ENCODE measurements around the gene PLA2G4B. TPM values are rescaled to one million over a fixed set of nuclear protein-coding genes. Genes with fewer than 3 reads are reported as not detected.

Gene PLA2G4B
- total and polyA plus RNA-seq, 2 donors = 1.9 to 45.4 TPM

DNA sequence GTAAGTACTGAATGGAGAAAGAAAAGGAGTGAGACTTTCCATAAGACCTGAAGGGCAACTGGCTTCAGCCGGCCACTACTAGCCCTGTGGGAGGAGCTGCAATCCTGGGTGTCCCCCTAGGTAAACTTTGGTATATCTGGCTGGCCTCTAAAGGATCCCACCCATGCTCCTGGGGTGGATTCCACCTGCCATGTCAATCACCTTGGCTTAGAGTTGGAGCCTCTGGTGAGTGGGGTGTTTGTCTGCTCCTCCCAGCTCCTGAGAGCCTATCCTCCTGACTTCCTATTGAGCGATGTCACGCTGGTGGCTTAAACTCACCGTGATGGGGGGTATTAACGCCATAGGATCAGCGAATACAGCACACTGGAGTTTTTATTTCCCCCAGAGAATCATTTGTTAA lies 52.6 kb downstream of the PLA2G4B start:
- no peaks in the 10 kb centered on the region for H3K36me3 ChIP-seq (ENCODE audit: control insufficient read depth in 2 of 2, insufficient read depth in 2 of 2, low read length in 1 of 2)
- H3K4me3 ChIP-seq (ENCODE audit: low read length in 2 of 2) = no peak overlapping the region
- H3K9me3 ChIP-seq (ENCODE audit: control insufficient read depth in 2 of 2, insufficient read depth in 1 of 2, low read length in 1 of 2) = no peaks in the 10 kb centered on the region
- H3K27me3 ChIP-seq (ENCODE audit: control insufficient read depth in 2 of 2, insufficient read depth in 1 of 2, low read length in 1 of 2) = no peaks in the 10 kb centered on the region
- H3K4me1 ChIP-seq (ENCODE audit: control insufficient read depth in 2 of 2, insufficient read depth in 2 of 2, low read length in 2 of 2) = peaks cover 0 to 30% of the 10 kb centered on the region in 2 donors
- DNase-seq (ENCODE audit: low read depth in 6 of 9, low spot score in 9 of 9) = no peak
- H3K27ac ChIP-seq (ENCODE audit: low read depth in 1 of 2, low read length in 1 of 2) = no peak overlapping the region
- 96% methylated on average over 6 of the region's 6 CpGs for WGBS

DNA sequence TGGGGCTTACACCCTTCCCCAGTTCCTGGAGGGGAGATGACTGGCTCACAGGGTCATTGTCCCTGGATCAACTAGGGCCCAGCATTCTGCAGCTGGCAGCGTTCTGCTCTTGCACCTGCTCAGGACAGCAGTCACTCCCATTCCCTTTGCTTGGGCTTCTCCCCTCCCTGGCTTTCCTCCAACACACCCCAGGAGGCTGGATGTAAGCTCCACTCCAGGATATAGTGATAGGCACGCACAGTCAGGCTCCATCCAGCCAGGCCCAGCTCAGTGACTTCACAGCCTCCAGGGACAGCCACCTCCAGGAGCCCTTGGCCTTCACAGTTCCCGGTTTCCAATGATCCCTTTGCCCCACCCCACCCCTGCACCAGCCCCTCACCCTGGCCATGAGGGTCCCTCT lies 53.3 kb downstream of the PLA2G4B start:
- WGBS = 95% methylated on average over 3 of the region's 3 CpGs
- Histone ChIP-seq H3K27me3 (ENCODE audit: control insufficient read depth in 2 of 2, insufficient read depth in 1 of 2, low read length in 1 of 2) (no peaks in the 10 kb centered on the region), H3K9me3 (ENCODE audit: control insufficient read depth in 2 of 2, insufficient read depth in 1 of 2, low read length in 1 of 2) (no peaks in the 10 kb centered on the region), H3K27ac (ENCODE audit: low read depth in 1 of 2, low read length in 1 of 2) (no peak overlapping the region), H3K36me3 (ENCODE audit: control insufficient read depth in 2 of 2, insufficient read depth in 2 of 2, low read length in 1 of 2) (no peaks in the 10 kb centered on the region), H3K4me3 (ENCODE audit: low read length in 2 of 2) (no peak overlapping the region), H3K4me1 (ENCODE audit: control insufficient read depth in 2 of 2, insufficient read depth in 2 of 2, low read length in 2 of 2) (peaks cover 0 to 30% of the 10 kb centered on the region in 2 donors)
- no peak for DNase-seq (ENCODE audit: low read depth in 6 of 9, low spot score in 9 of 9)

DNA sequence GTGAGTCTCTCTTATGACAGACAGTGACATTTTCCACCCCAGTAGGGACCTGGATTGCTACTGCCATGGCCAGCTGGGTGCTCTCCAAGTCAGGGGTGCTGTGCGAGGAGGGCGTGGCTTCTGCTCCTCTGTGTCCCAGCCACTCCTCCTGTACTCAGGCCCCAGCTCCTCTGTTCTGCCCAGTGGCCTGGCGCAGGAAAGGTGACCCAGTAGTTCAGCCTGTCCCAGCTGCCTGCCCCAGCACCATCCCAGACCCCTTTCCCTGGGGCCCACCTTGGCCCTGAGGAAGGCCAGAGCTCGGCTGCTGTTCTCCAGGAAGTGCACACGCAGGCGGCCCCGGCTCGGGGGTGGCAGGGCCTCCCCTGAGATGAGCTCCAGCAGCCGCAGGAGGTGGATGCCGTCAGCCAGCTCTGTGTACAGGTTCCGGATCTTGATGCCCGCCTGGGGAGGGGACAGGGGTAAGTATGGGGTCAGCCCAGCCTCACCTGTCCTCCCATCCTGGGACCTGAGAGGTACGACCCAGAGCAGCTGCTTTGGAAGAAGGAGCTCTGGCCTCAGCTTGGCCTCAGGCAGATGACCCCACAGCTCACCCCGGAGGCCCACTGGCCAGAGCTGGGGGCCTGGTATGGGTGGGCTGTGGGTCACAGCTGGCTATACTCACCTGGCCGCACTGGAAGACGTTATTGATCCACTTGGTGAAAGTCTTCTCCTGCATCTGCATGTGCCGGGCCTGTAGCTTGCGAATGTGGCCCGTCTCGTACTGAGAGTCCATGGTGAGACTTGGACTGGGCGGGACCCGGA lies 54.2 kb downstream of the PLA2G4B start:
- DNase-seq (ENCODE audit: low read depth in 6 of 9, low spot score in 9 of 9) = peak in 1 of 9 donors; percentile 45
- Histone ChIP-seq H3K4me3 (ENCODE audit: low read length in 2 of 2) (no peak overlapping the region), H3K27ac (ENCODE audit: low read depth in 1 of 2, low read length in 1 of 2) (no peak overlapping the region), H3K27me3 (ENCODE audit: control insufficient read depth in 2 of 2, insufficient read depth in 1 of 2, low read length in 1 of 2) (no peaks in the 10 kb centered on the region), H3K36me3 (ENCODE audit: control insufficient read depth in 2 of 2, insufficient read depth in 2 of 2, low read length in 1 of 2) (no peaks in the 10 kb centered on the region), H3K4me1 (ENCODE audit: control insufficient read depth in 2 of 2, insufficient read depth in 2 of 2, low read length in 2 of 2) (peaks cover 0 to 35% of the 10 kb centered on the region in 2 donors), H3K9me3 (ENCODE audit: control insufficient read depth in 2 of 2, insufficient read depth in 1 of 2, low read length in 1 of 2) (no peaks in the 10 kb centered on the region)
- WGBS = 87% methylated on average over 22 of the region's 22 CpGs

DNA sequence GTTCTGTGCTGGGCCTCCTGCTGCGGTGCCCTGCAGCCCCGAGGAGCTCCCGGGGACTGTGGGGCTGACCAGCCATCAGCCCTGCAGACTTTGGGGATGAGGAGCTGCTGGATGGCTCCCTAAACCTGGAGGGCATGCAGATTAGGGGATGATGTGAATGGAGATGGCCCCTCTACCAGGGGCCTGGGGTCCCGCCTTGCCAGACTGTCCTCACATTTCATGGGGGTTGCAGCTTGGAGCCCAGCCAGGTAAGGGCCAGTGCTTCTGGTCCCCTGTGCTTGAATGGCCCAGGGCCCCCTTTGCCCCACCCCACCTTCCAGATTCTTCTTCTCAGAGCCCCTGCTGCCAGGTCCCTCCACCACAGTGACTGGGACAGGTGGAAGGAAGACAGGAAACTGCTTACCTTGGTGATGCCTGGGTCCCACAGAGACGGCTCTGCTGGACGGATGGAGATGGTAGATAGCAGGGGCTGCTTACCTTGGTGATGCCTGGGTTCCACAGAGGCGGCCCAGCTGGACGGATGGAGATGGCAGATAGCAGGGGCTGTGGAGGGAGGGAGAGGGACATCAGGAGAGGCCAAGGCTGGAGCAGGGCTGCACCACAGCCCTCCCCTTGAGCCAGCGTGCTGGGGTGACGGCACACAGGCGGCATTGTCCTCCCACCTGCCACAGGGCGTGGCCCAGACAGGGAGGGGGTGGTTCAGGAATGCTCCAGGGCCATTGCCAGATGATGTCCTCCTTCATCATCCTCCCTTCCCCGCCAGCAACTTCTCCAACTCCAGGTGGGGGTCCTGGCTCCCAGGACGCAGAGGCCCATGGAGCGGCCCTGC lies 55.0 kb downstream of the PLA2G4B start, which contains the start of gene SPTBN5:
SPTBN5 (minus strand) TSS at position 632 of the 829 bp plus-strand sequence; CDS start at position 76, 556 bp downstream.
- H3K27ac ChIP-seq (ENCODE audit: low read depth in 1 of 2, low read length in 1 of 2) = peak within 1 kb of the TSS in 1 of 2 donors; percentile 36
- peaks cover 0 to 35% of the 10 kb centered on the region in 2 donors for H3K4me1 ChIP-seq (ENCODE audit: control insufficient read depth in 2 of 2, insufficient read depth in 2 of 2, low read length in 2 of 2)
- DNase-seq (ENCODE audit: low read depth in 6 of 9, low spot score in 9 of 9) = no peak
- no peak within 1 kb of the TSS for H3K4me3 ChIP-seq (ENCODE audit: low read length in 2 of 2)
- no peaks in the 10 kb centered on the region for H3K36me3 ChIP-seq (ENCODE audit: control insufficient read depth in 2 of 2, insufficient read depth in 2 of 2, low read length in 1 of 2)
- 94% methylated on average over 15 of the region's 15 CpGs for WGBS
- H3K27me3 ChIP-seq (ENCODE audit: control insufficient read depth in 2 of 2, insufficient read depth in 1 of 2, low read length in 1 of 2) = no peaks in the 10 kb centered on the region
- no peaks in the 10 kb centered on the region for H3K9me3 ChIP-seq (ENCODE audit: control insufficient read depth in 2 of 2, insufficient read depth in 1 of 2, low read length in 1 of 2)

DNA sequence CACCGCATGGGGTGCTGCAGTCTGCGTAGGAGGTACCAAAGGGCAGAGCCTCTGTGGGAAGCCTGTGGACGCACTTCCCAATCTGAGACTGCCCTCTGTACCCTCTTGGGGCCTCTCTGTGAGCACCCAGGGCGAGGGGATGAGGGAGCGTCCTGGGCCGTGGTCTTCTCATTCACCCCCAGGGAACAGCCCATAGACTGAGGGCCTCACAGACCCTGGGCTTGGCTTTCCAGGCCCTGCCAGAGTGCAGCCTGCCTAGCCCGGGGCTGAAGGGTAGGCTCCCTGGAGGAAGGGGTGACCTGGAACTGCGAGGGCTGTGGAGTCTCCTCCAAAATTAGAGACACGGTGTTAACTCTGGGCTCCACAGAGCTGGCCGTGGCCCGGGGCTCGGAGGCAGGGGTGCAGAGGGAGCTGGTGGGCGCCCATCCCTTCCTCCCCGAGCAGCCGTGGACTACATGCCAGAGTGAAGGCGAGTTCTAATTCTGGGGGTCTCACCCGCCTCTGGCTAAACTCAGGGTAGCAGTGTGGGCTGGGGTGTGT lies 55.7 kb downstream of the PLA2G4B start:
- H3K27me3 ChIP-seq (ENCODE audit: control insufficient read depth in 2 of 2, insufficient read depth in 1 of 2, low read length in 1 of 2) = no peaks in the 10 kb centered on the region
- no peaks in the 10 kb centered on the region for H3K9me3 ChIP-seq (ENCODE audit: control insufficient read depth in 2 of 2, insufficient read depth in 1 of 2, low read length in 1 of 2)
- no peak overlapping the region for H3K4me3 ChIP-seq (ENCODE audit: low read length in 2 of 2)
- H3K4me1 ChIP-seq (ENCODE audit: control insufficient read depth in 2 of 2, insufficient read depth in 2 of 2, low read length in 2 of 2) = peaks cover 0 to 35% of the 10 kb centered on the region in 2 donors
- peak overlapping the region in 1 of 2 donors; percentile 36 for H3K27ac ChIP-seq (ENCODE audit: low read depth in 1 of 2, low read length in 1 of 2)
- 90% methylated on average over 17 of the region's 17 CpGs for WGBS
- no peaks in the 10 kb centered on the region for H3K36me3 ChIP-seq (ENCODE audit: control insufficient read depth in 2 of 2, insufficient read depth in 2 of 2, low read length in 1 of 2)
- no peak for DNase-seq (ENCODE audit: low read depth in 6 of 9, low spot score in 9 of 9)

- Histone ChIP-seq H3K4me3 (ENCODE audit: low read length in 2 of 2) (no peak overlapping the region), H3K4me1 (ENCODE audit: control insufficient read depth in 2 of 2, insufficient read depth in 2 of 2, low read length in 2 of 2) (peaks cover 0 to 35% of the 10 kb centered on the region in 2 donors), H3K27ac (ENCODE audit: low read depth in 1 of 2, low read length in 1 of 2) (peak overlapping the region in 1 of 2 donors; percentile 55), H3K36me3 (ENCODE audit: control insufficient read depth in 2 of 2, insufficient read depth in 2 of 2, low read length in 1 of 2) (no peaks in the 10 kb centered on the region), H3K27me3 (ENCODE audit: control insufficient read depth in 2 of 2, insufficient read depth in 1 of 2, low read length in 1 of 2) (no peaks in the 10 kb centered on the region), H3K9me3 (ENCODE audit: control insufficient read depth in 2 of 2, insufficient read depth in 1 of 2, low read length in 1 of 2) (no peaks in the 10 kb centered on the region)
- WGBS = 16% methylated on average over 24 of the region's 24 CpGs
- peak in 4 of 9 donors; percentile 14 to 67 (median 37) for DNase-seq (ENCODE audit: low read depth in 6 of 9, low spot score in 9 of 9)
Measured at GRCh38 chr15:41894791-41895463, 56.3 kb downstream of the PLA2G4B start.

- Histone ChIP-seq H3K27ac (ENCODE audit: low read depth in 1 of 2, low read length in 1 of 2) (peak overlapping the region in 1 of 2 donors; percentile 55), H3K4me1 (ENCODE audit: control insufficient read depth in 2 of 2, insufficient read depth in 2 of 2, low read length in 2 of 2) (peaks cover 0 to 35% of the 10 kb centered on the region in 2 donors), H3K36me3 (ENCODE audit: control insufficient read depth in 2 of 2, insufficient read depth in 2 of 2, low read length in 1 of 2) (no peaks in the 10 kb centered on the region), H3K4me3 (ENCODE audit: low read length in 2 of 2) (no peak overlapping the region), H3K9me3 (ENCODE audit: control insufficient read depth in 2 of 2, insufficient read depth in 1 of 2, low read length in 1 of 2) (no peaks in the 10 kb centered on the region), H3K27me3 (ENCODE audit: control insufficient read depth in 2 of 2, insufficient read depth in 1 of 2, low read length in 1 of 2) (no peaks in the 10 kb centered on the region)
- DNase-seq (ENCODE audit: low read depth in 6 of 9, low spot score in 9 of 9) = no peak
- WGBS = 97% methylated on average over 11 of the region's 11 CpGs
Measured at GRCh38 chr15:41895491-41895890, 56.8 kb downstream of the PLA2G4B start.

- H3K9me3 ChIP-seq (ENCODE audit: control insufficient read depth in 2 of 2, insufficient read depth in 1 of 2, low read length in 1 of 2) = no peaks in the 10 kb centered on the region
- WGBS = 100% methylated on average over 1 of the region's 1 CpG
- no peak overlapping the region for H3K27ac ChIP-seq (ENCODE audit: low read depth in 1 of 2, low read length in 1 of 2)
Measured at GRCh38 chr15:41895957-41896356, 57.3 kb downstream of the PLA2G4B start.

More at GRCh38 chr15:41895957-41896356, 57.3 kb downstream of the PLA2G4B start:
- Histone ChIP-seq H3K27me3 (ENCODE audit: control insufficient read depth in 2 of 2, insufficient read depth in 1 of 2, low read length in 1 of 2) (no peaks in the 10 kb centered on the region), H3K4me1 (ENCODE audit: control insufficient read depth in 2 of 2, insufficient read depth in 2 of 2, low read length in 2 of 2) (peaks cover 0 to 35% of the 10 kb centered on the region in 2 donors), H3K4me3 (ENCODE audit: low read length in 2 of 2) (no peak overlapping the region), H3K36me3 (ENCODE audit: control insufficient read depth in 2 of 2, insufficient read depth in 2 of 2, low read length in 1 of 2) (no peaks in the 10 kb centered on the region)
- no peak for DNase-seq (ENCODE audit: low read depth in 6 of 9, low spot score in 9 of 9)

All from thymus (tissue), 11 donors.